Activated naive CD8-positive, alpha-beta T cell treated with anti-CD3 and anti-CD28 coated beads, Interleukin-2, amount 50 U/mL, for 16 hours (primary cell): Measurements from ENCODE around the gene RCHY1.
"Not testable (repeated sequence)": the region's sequence is repeated elsewhere in the genome, so short reads cannot be mapped to it uniquely, and the experiment has no call there.

ENCODE experiments used
- DNase-seq: peaks from one replicate; pipeline ENCODE4 v3.0.0-alpha.2; 2020; ENCODE audit warnings: low read depth, low spot score

RCHY1 gene

GRCh38 chr4:75514131-75514948 lies at the start of gene RCHY1, which contains the start of gene THAP6:
Gene RCHY1 (minus strand): TSS chr4:75514403. CDS start chr4:75514286, 117 bp downstream.
Gene THAP6 (plus strand): TSS chr4:75514473. CDS start chr4:75515453, 980 bp downstream.
- DNase-seq, result peak; percentile 81

GRCh38 chr4:75561789-75562188 lies 47.6 kb upstream of the RCHY1 start:
- no peak for DNase-seq

DNA sequence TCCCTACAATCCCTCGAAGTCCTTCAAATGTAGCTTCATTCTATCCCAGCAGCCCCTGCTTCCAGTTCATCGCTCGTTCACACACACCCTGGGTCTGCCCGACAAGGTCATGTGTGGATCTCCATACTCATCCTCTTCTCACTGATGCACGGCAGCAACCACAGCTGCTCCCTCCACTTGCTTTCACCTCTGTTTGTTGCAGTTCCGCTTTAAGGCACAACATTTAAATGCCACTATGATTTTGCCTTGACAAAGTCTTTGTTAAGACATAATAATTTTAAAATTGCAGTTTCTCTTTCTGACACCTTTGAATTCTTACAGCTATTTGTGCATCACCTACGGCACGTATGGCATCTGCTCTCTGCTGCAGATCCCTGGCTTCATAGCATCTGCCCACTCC lies 43.5 kb upstream of the RCHY1 start:
- no peak for DNase-seq

DNA sequence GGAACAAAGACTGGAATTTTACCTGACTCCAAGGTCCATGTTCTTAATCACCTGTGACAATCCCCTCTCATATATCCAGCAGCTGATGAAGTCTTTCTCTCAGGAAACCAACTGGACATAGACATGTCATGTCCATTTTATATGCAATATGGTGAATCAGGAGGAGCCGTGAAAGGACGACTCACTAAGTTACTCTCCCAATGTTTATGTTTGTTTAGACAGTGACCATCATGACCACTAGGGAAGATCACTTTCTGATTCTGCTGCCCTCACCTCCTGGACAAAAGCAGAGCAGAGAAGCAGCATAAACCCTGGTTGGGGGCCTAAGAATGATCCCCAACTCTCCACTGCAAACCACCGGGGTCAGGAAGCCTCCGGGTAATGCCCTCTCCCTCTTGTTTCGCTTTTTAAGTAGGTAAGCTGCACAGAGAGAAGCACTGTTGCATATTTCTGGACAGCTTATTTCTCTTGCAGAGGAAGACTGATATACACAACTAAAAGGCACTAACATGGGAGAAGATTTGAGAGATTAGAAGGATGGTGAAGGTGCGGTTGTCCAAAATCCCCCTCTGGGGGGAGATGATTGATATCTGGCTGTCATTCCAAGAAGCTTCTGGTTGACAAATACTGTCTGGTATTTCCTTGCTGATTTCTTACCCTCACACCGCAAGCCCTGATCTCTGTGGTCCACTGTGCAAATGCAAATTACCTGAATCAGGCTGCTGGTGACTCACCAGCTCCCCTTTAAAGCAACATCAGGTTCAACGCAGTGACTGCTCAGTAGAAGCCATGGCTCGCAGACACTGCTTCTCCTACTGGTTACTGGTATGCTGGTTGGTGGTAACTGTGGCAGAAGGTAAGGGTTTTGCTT lies 41.3 kb upstream of the RCHY1 start, which contains the start of gene ODAPH:
ODAPH (plus strand) TSS at position 773 of the 871 bp plus-strand sequence; CDS start at position 790, 17 bp downstream.
- no peak for DNase-seq

GRCh38 chr4:75552452-75552851 lies 38.2 kb upstream of the RCHY1 start:
- DNase-seq, result no peak

- no peak for DNase-seq
Measured at GRCh38 chr4:75549019-75549418, 34.8 kb upstream of the RCHY1 start.

GRCh38 chr4:75547647-75548387 lies 33.6 kb upstream of the RCHY1 start:
- DNase-seq, result no peak

DNA sequence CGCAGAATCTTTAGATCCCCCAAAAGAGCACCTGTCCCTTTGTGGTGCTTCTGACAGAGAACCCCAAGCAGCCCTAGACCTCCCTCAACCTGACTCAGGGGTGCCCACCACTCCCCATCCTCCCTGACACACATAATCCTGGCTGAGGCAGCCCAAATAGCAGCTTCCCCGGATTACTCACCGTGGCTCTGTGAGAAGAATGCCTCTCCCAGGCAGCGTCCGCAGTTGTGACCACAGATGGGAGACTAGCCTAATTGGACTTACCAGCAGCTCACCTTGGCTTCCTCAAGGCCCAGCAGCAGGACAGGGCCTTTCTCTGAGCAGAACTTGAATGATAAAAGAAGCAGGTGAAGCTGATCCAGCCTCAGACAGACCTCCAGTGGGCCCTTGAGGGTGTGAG lies 31.3 kb upstream of the RCHY1 start:
- DNase-seq, result no peak

- DNase-seq, result no peak
Measured at GRCh38 chr4:75544870-75545269, 30.7 kb upstream of the RCHY1 start.

DNA sequence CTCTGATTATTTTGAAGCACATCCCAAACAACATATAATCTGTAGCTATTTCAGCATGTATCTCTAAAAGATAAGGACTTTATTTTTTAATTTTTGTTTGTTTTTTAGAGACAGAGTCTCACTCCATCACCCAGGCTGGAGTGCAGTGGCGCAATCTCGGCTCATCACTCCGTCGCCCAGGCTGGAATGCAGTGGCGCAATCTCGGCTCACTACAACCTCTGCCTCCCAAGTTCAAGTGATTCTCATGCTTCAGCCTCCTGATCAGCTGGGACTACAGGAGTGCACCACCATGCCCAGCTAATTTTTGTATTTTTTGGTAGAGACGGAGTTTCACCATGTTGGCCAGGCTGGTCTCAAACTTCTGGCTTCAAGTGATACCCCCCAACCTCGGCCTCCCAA lies 30.0 kb upstream of the RCHY1 start:
- DNase-seq, result not testable (repeated sequence)

GRCh38 chr4:75542824-75543223 lies 28.6 kb upstream of the RCHY1 start:
- DNase-seq, result no peak

DNA sequence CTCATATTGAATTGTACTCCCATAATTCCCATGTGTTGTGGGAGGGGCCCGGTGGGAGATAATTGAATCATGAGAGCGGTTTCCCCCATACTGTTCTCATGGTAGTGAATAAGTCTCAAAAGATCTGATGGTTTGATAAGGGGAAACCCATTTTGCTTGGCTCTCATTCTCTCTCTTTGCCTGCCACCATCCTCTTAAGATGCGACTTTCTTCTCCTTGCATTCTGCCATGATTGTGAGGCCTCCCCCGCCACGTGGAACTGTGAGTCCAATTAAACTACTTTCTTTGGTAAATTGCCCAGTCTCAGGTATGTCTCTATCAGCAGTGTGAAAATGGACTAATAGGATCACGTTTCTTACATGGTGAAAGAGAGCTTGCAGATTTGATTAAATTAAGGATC lies 23.1 kb upstream of the RCHY1 start:
- DNase-seq, result not testable (repeated sequence)

DNA sequence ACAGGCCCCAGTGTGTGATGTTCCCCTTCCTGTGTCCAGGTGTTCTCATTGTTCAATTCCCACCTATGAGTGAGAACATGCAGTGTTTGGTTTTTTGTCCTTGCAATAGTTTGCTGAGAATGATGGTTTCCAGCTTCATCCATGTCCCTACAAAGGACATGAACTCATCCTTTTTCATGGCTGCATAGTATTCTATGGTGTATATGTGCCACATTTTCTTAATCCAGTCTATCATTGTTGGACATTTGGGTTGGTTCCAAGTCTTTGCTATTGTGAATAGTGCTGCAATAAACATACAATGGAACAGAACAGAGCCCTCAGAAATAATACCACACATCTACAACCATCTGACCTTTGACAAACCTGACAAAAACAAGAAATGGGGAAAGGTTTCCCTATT lies 19.7 kb upstream of the RCHY1 start:
- DNase-seq, result not testable (repeated sequence)

DNA sequence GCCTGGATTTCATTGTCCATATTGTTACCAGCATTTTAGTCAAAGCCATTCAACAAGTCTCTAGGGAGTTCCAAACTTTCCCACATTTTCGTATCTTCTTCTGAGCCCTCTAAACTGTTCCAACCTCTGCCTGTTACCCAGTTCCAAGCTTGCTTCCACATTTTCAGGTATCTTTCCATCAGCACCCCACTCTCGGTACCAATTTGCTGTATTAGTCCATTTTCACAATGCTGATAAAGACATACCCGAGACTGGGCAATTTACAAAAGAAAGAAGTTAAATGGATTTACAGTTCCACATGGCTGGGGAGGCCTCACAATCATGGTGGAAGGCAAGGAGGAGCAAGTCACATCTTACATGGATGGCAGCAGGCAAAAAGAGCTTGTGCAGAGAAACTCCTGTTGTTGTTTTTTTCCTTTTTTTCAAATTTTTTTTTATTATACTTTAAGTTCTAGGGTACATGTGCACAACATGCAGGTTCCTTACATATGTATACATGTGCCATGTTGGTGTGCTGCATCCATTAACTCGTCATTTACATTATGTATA lies 19.2 kb upstream of the RCHY1 start:
- not testable (repeated sequence) for DNase-seq

DNA sequence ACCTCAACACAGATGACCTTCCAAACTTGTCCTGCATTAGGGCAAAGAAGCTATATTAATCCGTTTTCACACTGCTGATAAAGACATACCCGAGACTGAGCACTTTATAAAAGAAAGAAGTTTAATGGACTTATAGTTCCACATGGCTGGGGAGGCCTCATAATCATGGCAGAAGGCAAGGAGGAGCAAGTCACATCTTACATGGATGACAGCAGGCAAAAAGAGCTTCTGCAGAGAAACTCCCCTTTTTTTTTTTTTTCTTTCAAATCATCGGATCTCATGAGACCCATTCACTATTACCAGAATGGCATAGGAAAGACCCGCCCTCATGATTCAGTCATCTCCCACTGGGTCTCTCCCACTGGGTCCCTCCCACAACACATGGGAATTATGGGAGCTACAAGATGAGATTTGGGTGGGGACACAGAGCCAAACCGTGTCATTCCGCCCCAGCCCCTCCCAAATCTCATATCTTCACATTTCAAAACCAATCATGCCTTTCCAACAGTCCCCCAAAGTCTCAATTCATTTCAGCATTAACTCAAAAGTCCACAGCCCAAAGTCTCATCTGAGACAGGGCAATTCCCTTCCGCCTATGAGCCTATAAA lies 17.4 kb upstream of the RCHY1 start:
- not testable (repeated sequence) for DNase-seq

GRCh38 chr4:75530556-75531322 lies 16.5 kb upstream of the RCHY1 start:
- DNase-seq, result no peak

- DNase-seq, result no peak
Measured at GRCh38 chr4:75527482-75527881, 13.3 kb upstream of the RCHY1 start.

DNA sequence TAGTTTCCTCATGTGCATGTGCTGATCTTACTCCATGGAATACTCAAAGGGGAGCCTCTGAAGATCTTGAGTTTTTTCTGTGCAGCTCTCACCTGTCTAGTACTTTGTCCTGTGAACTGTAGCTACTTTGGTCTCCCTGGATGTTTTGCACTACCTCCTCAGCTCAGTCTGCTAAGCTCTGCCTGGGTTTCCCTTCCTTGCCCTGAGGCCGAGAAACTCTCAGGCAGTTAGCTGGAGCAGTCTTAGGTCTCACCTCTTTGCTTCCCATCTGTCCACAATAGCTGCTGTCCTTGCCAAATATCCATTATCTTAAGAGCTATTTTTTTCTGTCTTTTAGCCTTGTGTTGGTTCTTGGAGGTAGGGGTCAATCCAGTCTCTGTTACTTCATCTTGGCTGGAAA lies 11.7 kb upstream of the RCHY1 start:
- no peak for DNase-seq

GRCh38 chr4:75525086-75525485 lies 10.9 kb upstream of the RCHY1 start:
- no peak for DNase-seq

GRCh38 chr4:75519452-75519851 lies 5.2 kb upstream of the RCHY1 start:
- not testable (repeated sequence) for DNase-seq
